D721Med (cell line): Measurements from ENCODE around the gene KBTBD12.

Experiments
- DNase-seq: peaks from one replicate; pipeline ENCODE4 v3.0.0; 2011; ENCODE audit warnings: low spot score; ENCODE audit not compliant: insufficient read length
- FAIRE-seq: peaks from 2 replicates; lab custom pipeline; 2011; peaks lifted over from hg19 to GRCh38; lab: Jason Lieb, UNC
- CTCF ChIP-seq: IDR thresholded peaks from 2 replicates; pipeline ENCODE4 v1.5.1; 2012; ENCODE audit warnings: mild to moderate bottlenecking, control low read depth; ENCODE audit not compliant: insufficient read depth; ENCODE audit errors: missing control alignments

The KBTBD12 gene

GRCh38 chr3:127884041-127884440 lies 31.0 kb upstream of the KBTBD12 start:
- DNase-seq (no peak), FAIRE-seq (no peak)
- TF ChIP-seq CTCF: no peak

GRCh38 chr3:127886231-127886955 lies 28.6 kb upstream of the KBTBD12 start:
- DNase-seq (no peak), FAIRE-seq (no peak)

GRCh38 chr3:127886956-127887231 lies 28.1 kb upstream of the KBTBD12 start:
- TF ChIP-seq CTCF: no peak
- DNase-seq: no peak
- FAIRE-seq: no peak

More at GRCh38 chr3:127886231-127886955, 28.6 kb upstream of the KBTBD12 start:
- no peak for TF ChIP-seq CTCF

- no peak for DNase-seq
- no peak for FAIRE-seq
- no peak for TF ChIP-seq CTCF
Observed at GRCh38 chr3:127887321-127887720, 27.7 kb upstream of the KBTBD12 start.

- FAIRE-seq: no peak
- no peak for DNase-seq
- TF ChIP-seq CTCF: no peak
Observed at GRCh38 chr3:127888156-127888555, 26.9 kb upstream of the KBTBD12 start.

GRCh38 chr3:127888564-127889107 lies 26.4 kb upstream of the KBTBD12 start:
- TF ChIP-seq CTCF: no peak
- FAIRE-seq: no peak
- no peak for DNase-seq

GRCh38 chr3:127889461-127889863 lies 25.6 kb upstream of the KBTBD12 start:
- no peak for TF ChIP-seq CTCF
- DNase-seq (no peak), FAIRE-seq (no peak)
